ENCODE measurements around the gene CCDC191. TPM values are rescaled to one million over a fixed set of nuclear protein-coding genes. Genes with fewer than 3 reads are reported as not detected.

Gene CCDC191, protein sequence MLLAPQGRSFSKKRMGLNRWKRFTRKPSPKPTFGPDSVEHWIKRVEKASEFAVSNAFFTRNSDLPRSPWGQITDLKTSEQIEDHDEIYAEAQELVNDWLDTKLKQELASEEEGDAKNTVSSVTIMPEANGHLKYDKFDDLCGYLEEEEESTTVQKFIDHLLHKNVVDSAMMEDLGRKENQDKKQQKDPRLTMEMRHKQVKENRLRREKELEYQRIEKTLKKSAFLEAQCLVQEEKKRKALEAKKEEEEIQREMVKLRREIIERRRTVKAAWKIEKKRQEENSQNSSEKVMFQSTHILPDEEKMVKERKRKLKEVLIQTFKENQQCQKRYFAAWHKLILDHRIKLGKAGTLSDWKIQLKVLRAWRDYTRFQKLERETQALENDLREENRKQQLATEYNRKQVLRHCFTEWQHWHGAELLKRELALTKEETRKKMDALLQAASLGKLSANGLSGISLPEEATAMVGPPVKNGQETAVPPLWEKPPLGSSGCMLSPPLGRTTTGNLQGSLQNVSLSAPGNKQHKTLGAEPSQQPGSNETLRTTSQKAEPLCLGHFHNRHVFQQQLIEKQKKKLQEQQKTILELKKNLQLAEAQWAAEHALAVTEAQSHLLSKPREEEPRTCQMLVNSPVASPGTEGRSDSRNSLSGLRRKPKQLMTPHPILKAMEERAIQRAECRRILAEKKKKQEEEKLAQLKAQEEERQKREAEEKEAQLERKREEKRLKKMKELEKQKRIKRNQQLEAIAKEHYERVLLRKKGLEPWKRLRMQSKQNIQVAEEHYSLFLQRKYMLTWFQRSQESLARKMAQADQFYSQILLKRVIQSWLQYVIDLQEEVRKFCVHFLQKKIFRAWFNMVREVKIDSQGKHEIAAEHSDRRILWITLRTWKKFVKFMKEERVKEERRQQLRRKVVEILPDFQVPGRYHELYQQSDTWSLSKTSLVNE
- total RNA-seq (2021; fragmentation: NEBNext Ultra II Directional; extraction: Animal tissue kit (Norgen Biotek cat#: 25700)) = 1 to 10 TPM in 4 of 6 experiments, under 1 TPM in 2; 0.83 to 1.5 (median 1.2) TPM
- long read RNA-seq, partial matches to known transcripts = 1 of 2 reads
- long read RNA-seq, other reads (novel, unspliced or antisense) = 1 of 2 reads

DNA sequence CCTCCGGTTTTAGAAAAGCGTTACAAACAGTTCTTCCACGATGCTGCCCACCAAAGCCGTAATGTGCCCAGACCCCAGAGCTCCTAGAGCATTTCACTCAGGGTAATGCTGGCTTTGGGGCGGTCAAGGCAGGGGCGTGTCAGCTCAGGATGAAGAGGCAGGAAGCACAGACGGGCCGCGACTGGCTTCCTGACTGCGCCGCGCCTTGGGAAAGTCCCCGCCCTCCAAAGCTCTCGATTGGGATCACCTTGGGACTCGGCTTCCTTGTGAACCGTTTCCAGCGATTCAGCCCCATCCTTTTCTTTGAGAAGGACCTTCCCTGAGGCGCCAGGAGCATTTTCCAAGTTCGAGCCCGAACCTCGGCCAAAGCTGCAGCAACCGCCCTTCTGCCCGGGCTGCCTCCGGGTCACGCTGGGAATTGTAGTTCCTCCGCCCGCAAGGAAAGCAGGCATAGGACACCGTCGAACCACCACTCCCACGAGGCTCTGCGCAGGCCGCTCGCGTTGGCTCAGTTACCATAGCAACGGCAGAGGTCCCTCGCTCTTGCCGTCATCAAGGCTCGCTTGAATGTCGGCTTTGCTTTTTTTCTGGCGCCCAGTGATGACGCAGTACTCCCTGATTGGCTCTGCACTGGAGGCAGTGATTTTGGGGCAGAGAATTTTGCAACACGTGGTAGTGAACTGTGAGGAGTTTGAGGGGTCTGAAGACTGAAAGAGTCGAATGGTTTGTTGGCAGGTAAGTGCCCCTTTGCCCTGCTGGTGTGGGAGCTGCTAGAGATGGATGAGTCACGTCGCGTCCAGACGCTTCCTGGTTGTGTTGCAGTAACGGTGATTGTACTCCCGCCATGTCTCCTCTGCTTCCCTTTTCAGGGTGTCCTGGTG is at the start of gene CCDC191, which contains the start of gene QTRT2:
Gene CCDC191, minus strand, starts transcription at position 397 of the 881 bp plus-strand sequence. Its CDS starts 60 bp downstream, at position 337.
Gene QTRT2, plus strand, starts transcription at position 608 of the 881 bp plus-strand sequence. CDS start 8,521 bp downstream, outside the sequence.
- H3K27ac Mint-ChIP-seq = peak within 1 kb of the TSS; percentile 99
- H3K36me3 Mint-ChIP-seq (ENCODE audit: low read depth) = no peaks in the 10 kb centered on the region; the same call in 1 of the 2 replicates
- peak within 1 kb of the TSS; percentile 100 for H3K4me3 Mint-ChIP-seq
- DNase-seq = peak; percentile 100
- no peaks in the 10 kb centered on the region for H3K9me3 Mint-ChIP-seq
- H3K4me1 Mint-ChIP-seq (ENCODE audit: low read depth) = peaks cover 39% of the 10 kb centered on the region
- H3K27me3 Mint-ChIP-seq (ENCODE audit: insufficient read depth) = peaks cover 2% of the 10 kb centered on the region; the same call in 1 of the 2 replicates
- TF ChIP-seq, protein P1, sequence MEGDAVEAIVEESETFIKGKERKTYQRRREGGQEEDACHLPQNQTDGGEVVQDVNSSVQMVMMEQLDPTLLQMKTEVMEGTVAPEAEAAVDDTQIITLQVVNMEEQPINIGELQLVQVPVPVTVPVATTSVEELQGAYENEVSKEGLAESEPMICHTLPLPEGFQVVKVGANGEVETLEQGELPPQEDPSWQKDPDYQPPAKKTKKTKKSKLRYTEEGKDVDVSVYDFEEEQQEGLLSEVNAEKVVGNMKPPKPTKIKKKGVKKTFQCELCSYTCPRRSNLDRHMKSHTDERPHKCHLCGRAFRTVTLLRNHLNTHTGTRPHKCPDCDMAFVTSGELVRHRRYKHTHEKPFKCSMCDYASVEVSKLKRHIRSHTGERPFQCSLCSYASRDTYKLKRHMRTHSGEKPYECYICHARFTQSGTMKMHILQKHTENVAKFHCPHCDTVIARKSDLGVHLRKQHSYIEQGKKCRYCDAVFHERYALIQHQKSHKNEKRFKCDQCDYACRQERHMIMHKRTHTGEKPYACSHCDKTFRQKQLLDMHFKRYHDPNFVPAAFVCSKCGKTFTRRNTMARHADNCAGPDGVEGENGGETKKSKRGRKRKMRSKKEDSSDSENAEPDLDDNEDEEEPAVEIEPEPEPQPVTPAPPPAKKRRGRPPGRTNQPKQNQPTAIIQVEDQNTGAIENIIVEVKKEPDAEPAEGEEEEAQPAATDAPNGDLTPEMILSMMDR (IDR thresholded peaks at IDR 0.05) = no peak

DNA sequence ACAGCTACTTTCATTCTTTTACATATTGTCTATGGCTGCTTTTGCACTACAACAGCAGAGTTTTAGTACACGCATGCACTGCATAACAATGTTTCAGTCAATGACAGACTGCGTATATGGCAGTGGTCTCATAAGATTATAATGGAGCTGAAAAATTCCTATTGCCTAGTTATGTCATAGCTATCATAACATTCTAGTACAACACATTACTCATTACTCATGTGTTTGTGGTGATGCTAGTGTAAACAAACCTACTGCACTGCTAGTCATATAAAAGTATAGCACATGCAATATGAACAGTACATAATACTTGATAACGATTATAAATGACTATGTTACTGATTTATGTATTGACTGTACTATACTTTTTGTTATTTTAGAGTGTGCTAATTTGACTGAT is 48.1 kb upstream of the CCDC191 start:
- Mint-ChIP-seq H3K4me1 (ENCODE audit: low read depth) (peaks cover 9% of the 10 kb centered on the region; the same call in 1 of the 2 replicates), H3K36me3 (ENCODE audit: low read depth) (no peaks in the 10 kb centered on the region), H3K9me3 (no peaks in the 10 kb centered on the region), H3K4me3 (no peak overlapping the region), H3K27me3 (ENCODE audit: insufficient read depth) (peaks cover 6% of the 10 kb centered on the region), H3K27ac (no peak overlapping the region)
- peak; percentile 66 for DNase-seq
- TF ChIP-seq, protein P1 (IDR thresholded peaks at IDR 0.05) = no peak

DNA sequence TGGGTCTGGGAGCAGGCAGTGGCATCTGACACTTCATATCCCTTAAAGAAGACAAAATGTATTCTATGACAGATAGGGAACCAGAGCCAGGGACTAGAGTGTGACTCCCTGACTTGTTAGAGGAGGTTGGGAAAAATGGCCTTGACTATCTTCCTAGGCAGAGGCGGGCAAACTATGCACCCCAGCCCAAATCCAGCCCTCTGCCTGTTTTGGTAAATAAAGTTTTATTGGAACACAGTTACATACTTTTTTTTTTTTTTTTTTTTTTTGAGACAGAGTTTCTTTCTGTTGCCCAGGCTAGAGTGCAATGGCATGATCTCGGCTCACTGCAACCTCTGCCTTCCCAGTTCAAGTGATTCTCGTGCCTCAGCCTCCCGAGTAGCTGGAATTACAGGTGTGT is 47.5 kb upstream of the CCDC191 start:
- H3K36me3 Mint-ChIP-seq (ENCODE audit: low read depth) = no peaks in the 10 kb centered on the region
- DNase-seq = no peak
- peaks cover 6% of the 10 kb centered on the region for H3K27me3 Mint-ChIP-seq (ENCODE audit: insufficient read depth)
- H3K9me3 Mint-ChIP-seq = no peaks in the 10 kb centered on the region
- H3K27ac Mint-ChIP-seq = no peak overlapping the region; the same call in 1 of the 2 replicates
- TF ChIP-seq, protein P1 (IDR thresholded peaks at IDR 0.05) = no peak
- peaks cover 8% of the 10 kb centered on the region; the same call in 1 of the 2 replicates for H3K4me1 Mint-ChIP-seq (ENCODE audit: low read depth)
- H3K4me3 Mint-ChIP-seq = no peak overlapping the region

DNA sequence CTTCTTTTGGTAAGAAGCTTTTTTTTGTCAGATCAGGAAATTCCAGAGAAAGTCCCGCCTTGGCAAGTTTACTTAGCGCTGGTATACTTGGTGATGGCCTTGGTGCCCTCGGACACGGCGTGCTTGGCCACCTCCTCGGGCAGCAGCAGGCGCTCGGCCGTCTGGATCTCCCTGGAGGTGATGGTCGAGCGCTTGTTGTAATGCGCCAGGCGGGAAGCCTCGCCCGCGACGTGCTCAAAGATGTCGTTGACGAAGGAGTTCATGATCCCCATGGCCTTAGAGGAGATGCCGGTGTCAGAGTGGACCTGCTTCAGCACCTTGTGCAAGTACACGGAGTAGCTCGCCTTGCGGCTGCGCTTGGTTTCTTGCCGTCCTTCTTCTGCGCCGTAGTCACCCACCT is 46.9 kb upstream of the CCDC191 start:
- no peaks in the 10 kb centered on the region for H3K9me3 Mint-ChIP-seq
- peaks cover 8% of the 10 kb centered on the region; the same call in 1 of the 2 replicates for H3K4me1 Mint-ChIP-seq (ENCODE audit: low read depth)
- H3K36me3 Mint-ChIP-seq (ENCODE audit: low read depth) = no peaks in the 10 kb centered on the region
- H3K4me3 Mint-ChIP-seq = no peak overlapping the region
- no peak for DNase-seq
- TF ChIP-seq, protein P1 (IDR thresholded peaks at IDR 0.05) = no peak
- H3K27ac Mint-ChIP-seq = no peak overlapping the region; the same call in 1 of the 2 replicates
- peaks cover 4% of the 10 kb centered on the region; the same call in 1 of the 2 replicates for H3K27me3 Mint-ChIP-seq (ENCODE audit: insufficient read depth)
